Activated T-helper 1 cell treated with anti-CD3 and anti-CD28 coated beads, Interleukin-12 subunit alpha, Interleukin-12 subunit beta, Interleukin-2, Interleukin-4 antibody, amounts not matched to agents 30 ng/mL and 10 ng/mL and 1 ng/mL, durations not matched to agents 14 hours and 24 hours and 36 hours (primary cell): ENCODE measurements around the gene SCMH1. TPM values are rescaled to one million over a fixed set of nuclear protein-coding genes. Genes with fewer than 3 reads are reported as not detected.

Source experiments
- DNase-seq: peaks from one replicate; pipeline ENCODE4 v3.0.0; 2021; ENCODE audit warnings: low spot score
- H3K27ac Mint-ChIP-seq: one replicate; pipeline ENCODE4 v1.8.0; 2021; ENCODE audit warnings: mild to moderate bottlenecking, mixed read lengths
- H3K27me3 Mint-ChIP-seq: one replicate; pipeline ENCODE4 v1.8.0; 2022; ENCODE audit warnings: mild to moderate bottlenecking, moderate library complexity, mixed read lengths; ENCODE audit not compliant: insufficient read depth
- H3K36me3 Mint-ChIP-seq: one replicate; pipeline ENCODE4 v1.8.0; 2021; ENCODE audit warnings: low read depth, mixed read lengths
- H3K4me1 Mint-ChIP-seq: one replicate; pipeline ENCODE4 v1.8.0; 2021; ENCODE audit warnings: low read depth, mixed read lengths
- H3K4me3 Mint-ChIP-seq: one replicate; pipeline ENCODE4 v1.8.0; 2021; ENCODE audit warnings: mild to moderate bottlenecking, moderate library complexity, mixed read lengths
- H3K9me3 Mint-ChIP-seq: one replicate; pipeline ENCODE4 v1.8.0; 2021; ENCODE audit warnings: mixed read lengths
- intact Hi-C: fragments of 100-400 bp; cut with micrococcal nuclease; formaldehyde crosslinking; loops from one replicate; pipeline ENCODE4 v1.15.1; 2024
- total RNA-seq: library from RNA; stranded (reverse); gene quantifications from 2 replicates; pipeline ENCODE4 v1.2.3, GENCODE V29; 2022

SCMH1 gene
- total RNA-seq, 1 donor from 2014 or later: 18.5 TPM

DNA sequence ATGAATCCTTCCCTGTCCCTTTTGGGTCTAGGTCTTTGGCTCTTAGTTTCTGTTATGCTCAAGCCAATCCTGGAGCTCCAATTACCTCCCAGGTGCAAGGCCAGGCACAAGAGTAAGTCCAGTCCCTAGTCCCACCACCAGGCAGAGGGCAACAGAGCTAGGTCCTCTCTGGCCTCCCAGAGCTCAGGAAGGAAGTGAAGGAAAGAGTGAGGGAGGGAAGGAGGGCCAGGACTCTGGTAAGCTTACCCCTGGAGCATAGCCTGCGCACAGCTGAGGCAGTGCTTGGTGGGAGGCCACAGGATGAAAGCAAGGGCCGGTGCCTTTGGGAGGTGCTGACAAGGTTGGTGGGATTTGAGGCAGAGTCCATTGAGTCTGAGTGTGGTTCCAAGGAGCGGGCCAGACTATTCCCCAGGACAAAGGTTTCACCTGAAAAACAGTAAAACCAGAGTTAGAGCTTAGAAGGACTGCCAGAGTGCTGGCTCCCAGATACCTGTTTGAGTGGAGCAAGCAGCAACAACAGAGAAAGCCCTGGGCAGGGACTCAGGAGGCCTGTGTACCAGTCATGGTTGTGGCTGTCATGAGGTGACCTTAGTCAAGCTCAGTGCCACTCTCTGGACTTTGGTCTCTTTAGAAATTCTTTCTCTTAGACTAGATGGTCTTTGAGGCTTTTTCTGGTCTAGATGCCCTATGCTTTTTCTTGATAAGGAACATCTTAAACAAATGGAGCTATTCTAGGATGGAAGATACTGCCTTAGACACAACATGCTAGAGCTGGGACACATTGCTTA is 204.8 kb downstream of the SCMH1 start:
- H3K4me3 Mint-ChIP-seq: no peak overlapping the region
- peaks cover 5% of the 10 kb centered on the region for H3K4me1 Mint-ChIP-seq
- no peak overlapping the region for H3K27ac Mint-ChIP-seq
- H3K36me3 Mint-ChIP-seq: peaks cover 17% of the 10 kb centered on the region
- no peak for DNase-seq
- H3K27me3 Mint-ChIP-seq: no peaks in the 10 kb centered on the region
- intact Hi-C loops: no loop called here
- no peaks in the 10 kb centered on the region for H3K9me3 Mint-ChIP-seq

DNA sequence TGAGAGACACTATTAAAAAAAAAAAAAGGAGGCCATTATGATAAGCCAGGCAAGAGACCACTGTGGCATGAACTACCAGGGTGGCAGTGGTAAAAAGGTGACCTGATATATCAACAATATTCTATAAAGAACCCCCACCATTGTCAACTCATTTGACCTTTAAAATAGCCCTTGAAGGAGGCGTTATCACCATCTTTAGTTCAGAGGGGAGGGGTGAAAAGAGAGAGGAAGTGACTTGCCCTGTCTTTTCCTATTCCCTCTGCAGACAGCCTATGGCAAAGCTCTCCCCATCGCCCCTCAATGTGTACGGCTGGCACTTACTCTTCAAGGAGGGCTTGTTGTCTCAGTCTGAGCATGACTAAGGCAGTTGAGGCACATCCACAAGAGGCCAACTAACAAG is 208.8 kb downstream of the SCMH1 start:
- intact Hi-C loops: no loop called here

DNA sequence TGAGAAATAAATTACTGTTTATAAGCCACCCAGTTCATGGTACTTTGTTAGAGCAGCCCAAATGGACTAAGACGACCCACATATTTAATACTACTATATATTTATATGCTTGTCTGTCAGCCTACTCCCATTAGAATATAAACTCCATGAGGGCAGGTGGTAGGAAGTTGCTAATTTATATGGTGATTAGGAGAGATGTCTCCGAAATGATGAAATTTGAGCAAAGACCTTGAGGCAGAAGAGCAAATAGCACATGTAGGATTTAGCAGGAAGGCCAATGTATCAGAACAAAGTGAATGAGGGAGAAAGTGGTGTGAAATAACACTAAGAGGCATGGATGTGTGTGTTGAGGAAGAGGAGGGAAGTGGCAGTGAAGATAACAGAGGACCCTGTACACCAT is 210.0 kb downstream of the SCMH1 start:
- H3K27me3 Mint-ChIP-seq: no peaks in the 10 kb centered on the region
- intact Hi-C loops: no loop called here
- H3K36me3 Mint-ChIP-seq: peaks cover 32% of the 10 kb centered on the region
- H3K4me3 Mint-ChIP-seq: no peak overlapping the region
- no peak for DNase-seq
- H3K9me3 Mint-ChIP-seq: no peaks in the 10 kb centered on the region
- no peaks in the 10 kb centered on the region for H3K4me1 Mint-ChIP-seq
- no peak overlapping the region for H3K27ac Mint-ChIP-seq

More for the DNA sequence above, 208.8 kb downstream of the SCMH1 start:
- Mint-ChIP-seq H3K4me3 (no peak overlapping the region), H3K27ac (no peak overlapping the region), H3K27me3 (no peaks in the 10 kb centered on the region), H3K36me3 (peaks cover 33% of the 10 kb centered on the region), H3K9me3 (no peaks in the 10 kb centered on the region), H3K4me1 (no peaks in the 10 kb centered on the region)
- no peak for DNase-seq

DNA sequence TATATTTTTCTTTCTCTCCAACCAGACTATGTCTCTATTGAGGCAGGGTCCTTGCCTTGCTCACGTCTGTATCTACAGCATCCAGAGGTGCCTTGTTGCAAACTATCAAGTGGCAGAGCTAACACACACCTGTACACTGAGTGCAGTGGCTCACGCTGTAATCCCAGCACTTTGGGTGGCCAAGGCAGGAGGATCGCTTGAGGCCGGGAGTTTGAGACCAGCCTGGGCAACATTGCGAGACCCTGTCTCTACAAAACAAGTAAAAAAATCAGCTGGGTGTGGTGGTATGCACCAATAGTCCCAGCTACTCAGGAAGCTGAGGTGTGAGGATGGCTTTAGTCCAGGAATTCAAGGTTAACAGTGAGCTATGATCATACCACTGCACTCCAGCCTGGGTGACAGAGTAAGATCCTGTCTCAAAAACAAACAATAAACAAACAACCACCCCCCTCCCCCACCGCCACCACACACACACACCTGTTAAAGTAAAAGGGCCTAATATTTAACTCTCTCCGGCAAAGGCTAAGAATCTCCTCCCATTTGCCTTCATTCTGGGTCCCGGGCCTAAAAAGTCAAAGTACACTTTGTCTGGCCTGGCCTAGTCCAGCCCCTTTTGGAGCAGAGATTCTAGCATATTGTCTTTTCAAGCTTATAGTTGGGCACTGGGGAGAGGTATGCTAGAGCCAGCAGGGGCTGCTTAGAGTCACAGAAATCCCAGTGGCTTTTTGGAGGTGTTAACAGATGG is 211.1 kb downstream of the SCMH1 start:
- Mint-ChIP-seq H3K36me3 (peaks cover 32% of the 10 kb centered on the region), H3K4me1 (no peaks in the 10 kb centered on the region), H3K27ac (no peak overlapping the region), H3K9me3 (no peaks in the 10 kb centered on the region), H3K27me3 (no peaks in the 10 kb centered on the region), H3K4me3 (no peak overlapping the region)
- DNase-seq: no peak
- intact Hi-C loops: no loop called here

DNA sequence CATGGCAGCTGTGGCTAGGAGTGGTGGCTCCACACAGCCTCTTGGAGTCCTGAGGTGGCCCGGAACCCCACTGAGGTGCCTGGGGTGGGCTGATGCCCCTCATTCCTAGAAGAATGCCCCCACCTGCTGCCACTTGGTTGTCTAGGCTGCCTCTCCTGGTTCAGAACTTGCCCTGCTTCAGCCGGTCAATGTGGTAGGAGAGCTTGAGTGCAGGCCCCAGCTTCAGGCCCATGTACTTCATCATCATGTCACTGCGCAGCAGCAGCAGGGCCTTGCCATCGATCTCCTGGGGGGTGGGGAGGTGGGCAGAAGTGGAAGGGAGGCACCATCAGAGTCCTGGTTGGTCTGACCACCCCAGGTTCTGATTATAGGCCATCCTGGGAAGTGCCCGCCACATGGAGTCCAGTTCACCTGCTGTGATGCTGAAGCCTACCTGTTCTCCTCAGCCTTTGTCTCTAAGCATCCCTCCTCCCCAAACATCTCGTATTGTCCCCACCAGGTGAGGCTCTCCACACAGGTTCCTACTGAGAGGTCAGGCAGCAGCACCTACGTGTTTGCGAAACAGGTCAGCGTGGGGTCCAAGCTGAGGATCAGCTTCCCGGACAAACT is 214.0 kb downstream of the SCMH1 start:
- H3K4me1 Mint-ChIP-seq: no peaks in the 10 kb centered on the region
- no peak overlapping the region for H3K27ac Mint-ChIP-seq
- no peaks in the 10 kb centered on the region for H3K9me3 Mint-ChIP-seq
- H3K4me3 Mint-ChIP-seq: no peak overlapping the region
- no peak for DNase-seq
- intact Hi-C loops: no loop called here
- peaks cover 29% of the 10 kb centered on the region for H3K36me3 Mint-ChIP-seq
- no peaks in the 10 kb centered on the region for H3K27me3 Mint-ChIP-seq

DNA sequence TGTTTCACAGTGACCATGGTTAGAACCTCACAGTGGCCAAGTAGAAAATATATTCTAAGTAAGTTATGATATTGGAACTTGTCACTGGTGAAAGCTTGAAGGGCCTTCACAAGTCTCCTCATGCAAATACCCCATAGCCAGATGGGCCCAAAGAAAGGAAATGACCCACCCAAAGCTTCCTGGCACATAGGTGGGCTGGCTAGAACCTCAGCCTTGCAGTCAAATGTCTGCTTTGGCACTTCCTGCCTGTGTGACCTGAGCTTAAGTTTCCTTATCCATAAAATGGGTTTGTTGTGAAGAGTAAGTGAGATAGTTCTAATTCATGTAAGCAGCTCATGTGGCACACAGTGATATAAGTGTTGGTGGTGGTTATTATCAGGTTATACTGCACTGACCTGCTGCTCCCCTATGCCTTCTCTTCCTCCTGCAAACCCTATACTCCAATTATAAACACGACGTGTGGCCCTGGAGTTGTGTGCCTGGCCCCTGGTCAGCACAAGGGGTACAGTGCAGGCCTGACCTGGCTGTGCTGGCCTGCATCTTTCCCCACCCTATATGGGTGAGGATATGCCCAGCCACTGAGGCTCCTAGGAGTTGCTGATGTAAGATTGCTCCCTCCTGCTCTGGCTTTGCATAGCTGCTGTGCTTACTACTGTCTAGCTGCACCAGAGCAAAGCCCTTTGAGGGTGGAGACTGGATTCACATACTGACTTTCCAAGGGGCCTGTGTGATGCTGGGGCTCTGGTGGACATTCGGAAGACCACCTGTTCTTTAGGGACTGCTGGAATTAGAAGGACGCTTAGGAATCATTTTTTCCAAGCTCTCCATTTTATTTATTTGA is 215.9 kb downstream of the SCMH1 start:
- no peaks in the 10 kb centered on the region for H3K27me3 Mint-ChIP-seq
- H3K27ac Mint-ChIP-seq: no peak overlapping the region
- H3K4me1 Mint-ChIP-seq: no peaks in the 10 kb centered on the region
- intact Hi-C loops: no loop called here
- no peaks in the 10 kb centered on the region for H3K9me3 Mint-ChIP-seq
- H3K36me3 Mint-ChIP-seq: peaks cover 22% of the 10 kb centered on the region
- H3K4me3 Mint-ChIP-seq: no peak overlapping the region
- DNase-seq: no peak

DNA sequence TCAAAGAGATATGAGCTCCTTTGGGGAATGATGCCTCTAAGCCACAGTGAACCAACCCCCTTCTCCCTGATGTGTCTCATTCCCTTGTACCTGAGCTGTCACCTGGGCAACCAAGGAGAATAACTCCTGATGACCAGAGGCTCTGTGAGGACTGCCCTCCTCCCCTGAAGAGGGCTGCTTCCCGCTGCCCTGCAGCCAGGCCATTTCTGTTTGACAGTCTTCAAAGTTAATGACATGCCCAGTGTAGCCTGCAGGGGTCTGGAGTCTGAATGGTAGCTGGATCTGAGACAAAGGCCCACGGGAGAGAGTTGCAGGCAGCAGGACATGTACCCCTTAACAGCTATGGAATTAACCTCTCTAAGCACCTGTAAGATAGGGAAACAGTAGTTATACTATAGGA is 217.2 kb downstream of the SCMH1 start:
- H3K9me3 Mint-ChIP-seq: no peaks in the 10 kb centered on the region
- no peaks in the 10 kb centered on the region for H3K27me3 Mint-ChIP-seq
- no peaks in the 10 kb centered on the region for H3K4me1 Mint-ChIP-seq
- H3K36me3 Mint-ChIP-seq: peaks cover 15% of the 10 kb centered on the region
- no peak overlapping the region for H3K4me3 Mint-ChIP-seq
- H3K27ac Mint-ChIP-seq: no peak overlapping the region
- intact Hi-C loops: no loop called here
- DNase-seq: no peak

DNA sequence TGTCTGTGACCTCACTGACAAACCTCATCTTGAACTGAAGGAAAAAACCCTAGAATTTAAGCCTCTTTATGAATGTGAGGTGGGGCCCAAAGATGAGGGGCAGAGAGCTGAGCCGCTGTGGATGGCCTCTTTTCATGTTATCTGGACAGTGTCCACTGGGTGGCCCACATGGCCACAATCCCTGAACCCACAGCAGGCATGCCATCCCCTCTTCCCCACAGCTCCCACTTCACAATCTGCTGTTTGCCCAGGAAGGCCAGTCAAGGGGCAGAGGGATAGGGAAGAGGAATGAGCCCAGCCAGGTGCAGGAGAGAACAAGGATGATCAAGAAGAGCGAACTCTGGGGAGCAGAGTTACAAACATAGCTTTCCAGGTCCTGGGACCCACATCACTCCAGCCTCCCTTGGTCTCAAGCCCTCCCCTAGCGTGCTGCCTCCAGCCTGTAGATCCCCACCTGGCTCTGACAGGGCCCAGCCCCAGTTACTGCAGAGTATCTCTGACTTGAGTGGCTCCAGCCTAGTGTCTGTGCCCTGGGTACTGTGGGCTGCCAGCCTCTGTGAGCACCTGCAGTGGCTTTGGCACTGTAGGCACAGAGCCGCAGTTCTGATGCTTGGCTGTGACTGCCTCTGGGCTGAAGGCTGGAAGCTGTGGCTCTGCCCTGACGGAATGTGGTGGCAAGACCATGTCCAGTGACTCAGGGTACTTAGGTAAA is 218.7 kb downstream of the SCMH1 start:
- DNase-seq: no peak
- Mint-ChIP-seq H3K27ac (no peak overlapping the region), H3K4me1 (no peaks in the 10 kb centered on the region), H3K4me3 (no peak overlapping the region), H3K27me3 (no peaks in the 10 kb centered on the region), H3K36me3 (peaks cover 16% of the 10 kb centered on the region), H3K9me3 (no peaks in the 10 kb centered on the region)
- intact Hi-C loops: no loop called here

DNA sequence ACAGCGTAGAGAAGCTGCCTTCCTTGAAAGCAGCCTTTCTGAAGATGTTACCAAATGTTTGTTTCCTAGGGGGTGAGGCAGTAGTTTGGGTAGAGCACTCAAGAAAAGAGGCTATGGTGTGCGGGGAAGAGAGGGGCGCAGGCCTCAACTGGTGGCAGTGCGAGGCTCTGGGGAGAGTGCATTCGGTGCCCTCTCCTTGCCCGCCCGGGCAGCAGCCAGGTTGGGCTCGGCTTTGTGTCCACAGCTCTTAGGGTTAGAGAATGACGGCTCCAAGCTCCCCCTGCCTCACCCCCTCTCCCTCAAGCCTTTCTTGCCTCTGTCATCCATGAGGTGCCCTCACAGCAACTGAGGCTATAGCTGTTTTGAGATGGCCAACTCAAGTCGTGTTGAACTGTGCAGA is 219.7 kb downstream of the SCMH1 start:
- Mint-ChIP-seq H3K27me3 (no peaks in the 10 kb centered on the region), H3K27ac (no peak overlapping the region), H3K36me3 (peaks cover 13% of the 10 kb centered on the region), H3K9me3 (no peaks in the 10 kb centered on the region), H3K4me1 (no peaks in the 10 kb centered on the region), H3K4me3 (no peak overlapping the region)
- intact Hi-C loops: no loop called here
- no peak for DNase-seq

DNA sequence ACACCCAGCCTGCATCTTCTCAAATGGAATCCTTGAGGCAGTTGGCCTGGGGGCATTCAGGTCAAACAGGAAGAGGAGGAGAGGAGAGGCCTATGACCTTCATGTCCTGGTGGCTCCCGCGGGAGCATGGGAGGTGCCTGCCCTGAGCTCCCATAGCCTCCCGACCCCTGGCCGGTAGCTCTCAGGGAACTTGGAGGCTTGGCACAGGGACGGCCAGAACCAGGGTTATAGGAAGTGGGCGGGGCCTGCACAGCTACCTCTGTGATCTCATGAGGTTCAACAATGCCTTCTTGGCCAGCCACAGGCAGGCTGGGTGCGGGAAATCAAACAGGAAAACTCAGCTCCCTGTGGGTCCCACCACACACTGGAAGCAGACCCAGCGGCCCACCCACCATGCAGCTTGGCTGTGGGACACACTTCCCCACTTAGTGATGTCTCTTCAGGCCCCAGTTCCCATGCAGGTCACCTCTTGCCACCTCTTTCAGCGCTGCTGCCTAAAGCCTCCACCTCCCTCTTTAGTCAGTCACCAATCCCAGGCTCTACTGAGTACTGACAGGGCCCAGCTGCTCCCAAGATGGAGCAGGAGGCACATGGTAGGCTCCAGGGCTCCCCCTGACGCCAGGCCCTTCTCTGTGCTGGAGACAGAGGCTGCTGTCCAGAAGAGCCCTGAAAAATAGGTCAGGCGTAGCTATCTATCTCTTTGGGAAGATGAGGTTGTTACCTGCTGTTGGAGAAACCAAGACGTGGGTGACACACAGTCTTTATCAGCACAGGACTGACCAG is 220.4 kb downstream of the SCMH1 start, which contains the start of gene SLFNL1:
TSS of gene SLFNL1 (minus strand) at position 200 of the 783 bp plus-strand sequence. CDS start 1,065 bp downstream, outside the sequence.
- Mint-ChIP-seq H3K4me1 (no peaks in the 10 kb centered on the region), H3K4me3 (no peak within 1 kb of the TSS), H3K27me3 (no peaks in the 10 kb centered on the region), H3K36me3 (peaks cover 13% of the 10 kb centered on the region), H3K27ac (no peak within 1 kb of the TSS), H3K9me3 (no peaks in the 10 kb centered on the region)
- intact Hi-C loops: no loop called here
- no peak for DNase-seq

DNA sequence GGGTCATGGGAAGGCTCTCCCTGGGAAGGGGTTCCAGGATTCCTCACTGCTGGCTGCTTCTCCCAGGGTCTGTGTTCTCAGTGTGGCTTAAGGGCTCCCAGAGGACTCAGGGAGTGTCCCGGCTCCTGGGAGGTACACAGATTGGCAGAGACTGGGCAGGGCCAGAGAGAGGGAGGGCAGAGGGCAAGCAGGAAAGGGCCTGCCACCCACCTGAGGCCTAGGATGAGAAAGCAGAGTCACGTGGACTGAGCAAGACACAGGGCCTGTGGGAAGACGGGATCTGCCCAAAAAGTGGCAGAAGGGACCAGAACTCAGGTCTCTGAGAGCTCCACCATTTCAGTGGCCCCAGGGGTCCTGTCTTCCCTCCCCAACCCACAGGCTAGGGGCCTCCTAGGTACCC is 221.5 kb downstream of the SCMH1 start:
- intact Hi-C loops: no loop called here
- H3K27ac Mint-ChIP-seq: no peak overlapping the region
- H3K27me3 Mint-ChIP-seq: no peaks in the 10 kb centered on the region
- no peak for DNase-seq
- H3K36me3 Mint-ChIP-seq: peaks cover 15% of the 10 kb centered on the region
- H3K4me3 Mint-ChIP-seq: no peak overlapping the region
- H3K9me3 Mint-ChIP-seq: no peaks in the 10 kb centered on the region
- no peaks in the 10 kb centered on the region for H3K4me1 Mint-ChIP-seq
